Tibial nerve (tissue), 4 donors: ENCODE data around the gene TLN1. TPM values are rescaled to one million over a fixed set of nuclear protein-coding genes. Genes with fewer than 3 reads are reported as not detected.
A peak's percentile ranks its signal among the peaks of the same experiment; 100 is the strongest.

Experiments used
- DNase-seq, 2 donors: peaks; one replicate each; pipeline ENCODE4 v3.0.0-alpha.2; 2019; ENCODE audit warnings: low spot score in 2 of 2
- H3K27ac ChIP-seq, 4 donors: fragments of 200-600 bp; sonication (generic) in 3 of 4; one replicate each; pipeline ENCODE4 v1.5.1; 2017 to 2019; ENCODE audit warnings: mild to moderate bottlenecking in 1 of 4
- H3K27me3 ChIP-seq, 2 donors: fragments of 200-600 bp; sonication (generic) in 1 of 2; one replicate each; pipeline versions ENCODE4 v1.5.1 to v1.6.0; 2017 to 2019
- H3K36me3 ChIP-seq, 3 donors: fragments of 200-600 bp; sonication (generic); one replicate each; pipeline ENCODE4 v1.5.1; 2018 to 2019
- H3K4me1 ChIP-seq, 4 donors: fragments of 200-600 bp; sonication (generic) in 3 of 4; one replicate each; pipeline ENCODE4 v1.5.1; 2017 to 2019
- H3K4me3 ChIP-seq, 4 donors: fragments of 200-600 bp; sonication (generic) in 3 of 4; one replicate each; pipeline ENCODE4 v1.5.1; 2017 to 2019; ENCODE audit warnings: mild to moderate bottlenecking in 1 of 4, moderate library complexity in 1 of 4
- H3K9me3 ChIP-seq, 4 donors: fragments of 200-600 bp; sonication (generic) in 3 of 4; one replicate each; pipeline ENCODE4 v1.5.1; 2017 to 2019
- CTCF ChIP-seq, 5 experiments: fragments of 200-600 bp in 3 of 5; fragments of 450-650 bp in 2 of 5; sonication (generic) in 3 of 5; IDR thresholded peaks; one replicate each; pipeline ENCODE4 v1.5.1; 2016 to 2019; ENCODE audit warnings: antibody characterized with exemption in 5 of 5, mild to moderate bottlenecking in 3 of 5, moderate library complexity in 2 of 5
- EP300 ChIP-seq, 2 donors: sonication (generic); formaldehyde crosslinking; IDR thresholded peaks; one replicate each; pipeline ENCODE4 v1.6.1; 2017; ENCODE audit warnings: antibody characterized with exemption in 2 of 2, mild to moderate bottlenecking in 1 of 2
- POLR2A ChIP-seq, 2 donors: fragments of 450-650 bp; IDR thresholded peaks; one replicate each; pipeline ENCODE4 v1.6.1; 2017; ENCODE audit warnings: antibody characterized with exemption in 2 of 2, mild to moderate bottlenecking in 2 of 2, moderate library complexity in 2 of 2
- WGBS, 2 donors: methylation state at CpG; one replicate each; pipeline ENCODE4 v1.1.5; 2018; 5-methylcytosine and 5-hydroxymethylcytosine counted together
- total RNA-seq, 4 donors: library from RNA; depleted of rRNA; stranded (reverse); fragments of >200 nt; gene quantifications; one replicate each; pipeline ENCODE4 v1.1.0, GENCODE V29; 2016

The TLN1 gene
- total RNA-seq = 100 to 1,000 TPM; 284 to 405 (median 350) TPM

GRCh38 chr9:35732185-35732799 lies at the start of gene TLN1, which contains the start of gene CREB3:
TSS of gene TLN1 (minus strand) at chr9:35732195. CDS start at chr9:35725694, 6,501 bp downstream.
TSS of gene CREB3 (plus strand) at chr9:35732666. CDS start at chr9:35732773, 107 bp downstream.
- H3K4me3 ChIP-seq = peak within 1 kb of the TSS; percentile 62 to 90 (median 82)
- WGBS, 2 donors = 2% methylated on average over 13 to 29 of the region's 49 CpGs
- H3K27ac ChIP-seq = peak within 1 kb of the TSS; percentile 89 to 99 (median 94)
- peaks cover 0 to 33% (median 5%) of the 10 kb centered on the region in 3 donors for H3K36me3 ChIP-seq
- H3K9me3 ChIP-seq = no peaks in the 10 kb centered on the region
- H3K27me3 ChIP-seq = no peaks in the 10 kb centered on the region
- peak; percentile 96 to 97 for TF ChIP-seq EP300 (IDR thresholded peaks at IDR 0.05)
- TF ChIP-seq POLR2A (IDR thresholded peaks at IDR 0.05) = peak; percentile 58 to 89
- peak in 3 of 5 experiments; percentile 4 to 46 (median 15) for TF ChIP-seq CTCF (IDR thresholded peaks at IDR 0.05)
- H3K4me1 ChIP-seq = peaks cover 0 to 61% (median 55%) of the 10 kb centered on the region in 4 donors
- peak; percentile 94 for DNase-seq

- no peaks in the 10 kb centered on the region for H3K36me3 ChIP-seq
- no peak for DNase-seq
- no peak overlapping the region for H3K27ac ChIP-seq
- H3K4me1 ChIP-seq = no peaks in the 10 kb centered on the region
- WGBS, 2 donors = 66 to 76% methylated on average over 2 of the region's 2 CpGs
- H3K27me3 ChIP-seq = no peaks in the 10 kb centered on the region
- no peak overlapping the region for H3K4me3 ChIP-seq
- TF ChIP-seq EP300 (IDR thresholded peaks at IDR 0.05) (no peak), CTCF (IDR thresholded peaks at IDR 0.05) (no peak), POLR2A (IDR thresholded peaks at IDR 0.05) (no peak)
- H3K9me3 ChIP-seq = no peaks in the 10 kb centered on the region
Observed at GRCh38 chr9:35781066-35781465, 49.1 kb upstream of the TLN1 start.

- DNase-seq = no peak
- no peaks in the 10 kb centered on the region for H3K27me3 ChIP-seq
- WGBS, 2 donors = 88 to 91% methylated on average over 3 of the region's 3 CpGs
- no peak overlapping the region for H3K4me3 ChIP-seq
- TF ChIP-seq POLR2A (IDR thresholded peaks at IDR 0.05) = no peak
- no peak for TF ChIP-seq CTCF (IDR thresholded peaks at IDR 0.05)
- no peak for TF ChIP-seq EP300 (IDR thresholded peaks at IDR 0.05)
- no peaks in the 10 kb centered on the region for H3K36me3 ChIP-seq
- no peaks in the 10 kb centered on the region for H3K9me3 ChIP-seq
- peaks cover 0 to 7% (median 0%) of the 10 kb centered on the region in 4 donors for H3K4me1 ChIP-seq
- no peak overlapping the region for H3K27ac ChIP-seq
Observed at GRCh38 chr9:35778496-35778895, 46.5 kb upstream of the TLN1 start.

- H3K9me3 ChIP-seq = no peaks in the 10 kb centered on the region
- no peaks in the 10 kb centered on the region for H3K36me3 ChIP-seq
- 77 to 80% methylated on average over 4 of the region's 4 CpGs for WGBS, 2 donors
- no peak for DNase-seq
- peaks cover 0 to 18% (median 10%) of the 10 kb centered on the region in 4 donors for H3K4me1 ChIP-seq
- no peak for TF ChIP-seq CTCF (IDR thresholded peaks at IDR 0.05)
- no peak for TF ChIP-seq EP300 (IDR thresholded peaks at IDR 0.05)
- TF ChIP-seq POLR2A (IDR thresholded peaks at IDR 0.05) = no peak
- H3K27me3 ChIP-seq = no peaks in the 10 kb centered on the region
- H3K27ac ChIP-seq = no peak overlapping the region
- H3K4me3 ChIP-seq = no peak overlapping the region
Observed at GRCh38 chr9:35776018-35776417, 44.0 kb upstream of the TLN1 start.

- Histone ChIP-seq H3K36me3 (no peaks in the 10 kb centered on the region), H3K4me3 (no peak overlapping the region), H3K9me3 (no peaks in the 10 kb centered on the region), H3K27ac (no peak overlapping the region), H3K4me1 (peaks cover 0 to 28% (median 13%) of the 10 kb centered on the region in 4 donors), H3K27me3 (no peaks in the 10 kb centered on the region)
- no peak for DNase-seq
- TF ChIP-seq EP300 (IDR thresholded peaks at IDR 0.05) (no peak), POLR2A (IDR thresholded peaks at IDR 0.05) (no peak), CTCF (IDR thresholded peaks at IDR 0.05) (no peak)
- WGBS, 2 donors = 61 to 62% methylated on average over 7 of the region's 7 CpGs
Observed at GRCh38 chr9:35774907-35775635, 43.1 kb upstream of the TLN1 start.
